ENCODE measurements around the gene ZNF566.
A peak's percentile ranks its signal among the peaks of the same experiment; 100 is the strongest.
"Not testable (repeated sequence)": the region's sequence is repeated elsewhere in the genome, so short reads cannot be mapped to it uniquely, and the experiment has no call there.

- TF ChIP-seq SIN3A (IDR thresholded peaks at IDR 0.05; ENCODE audit: borderline replicate concordance, low read depth, low read length); GATA2 (CRISPR knock-in tag; IDR thresholded peaks at IDR 0.05); REST (IDR thresholded peaks at IDR 0.05; ENCODE audit: low read depth, low read length); MXI1 (IDR thresholded peaks at IDR 0.05; ENCODE audit: low read depth, low read length); POLR2AphosphoS5 (IDR thresholded peaks at IDR 0.05; ENCODE audit: low read depth, low read length); FOSL2 (IDR thresholded peaks at IDR 0.05; ENCODE audit: borderline replicate concordance, low read depth): not testable (repeated sequence)
- TF ChIP-seq CTCF (IDR thresholded peaks at IDR 0.05) = peak; percentile 52
Measured at GRCh38 chr19:36492689-36493453, 3.5 kb upstream of the ZNF566 start.
